ENCODE data around the gene POP5.
A peak's percentile ranks its signal among the peaks of the same experiment; 100 is the strongest.

The POP5 gene

GRCh38 chr12:120546050-120546386 is 35.2 kb downstream of the POP5 start:
- Histone ChIP-seq H3K4me1 (ENCODE audit: insufficient read depth, low read length) (no peaks in the 10 kb centered on the region), H3K9ac (ENCODE audit: low read depth, low read length) (no peak overlapping the region), H3K27ac (ENCODE audit: low read length) (no peak overlapping the region), H3K36me3 (ENCODE audit: insufficient read depth, low read depth, low read length) (peaks cover 51% of the 10 kb centered on the region), H3K9me3 (ENCODE audit: insufficient read depth, low read depth, low read length) (no peaks in the 10 kb centered on the region), H3K27me3 (ENCODE audit: insufficient read depth, low read length) (no peaks in the 10 kb centered on the region), H3K4me3 (ENCODE audit: low read length) (no peak overlapping the region)

GRCh38 chr12:120544691-120545090 is 36.5 kb downstream of the POP5 start:
- Histone ChIP-seq H3K27me3 (ENCODE audit: insufficient read depth, low read length) (no peaks in the 10 kb centered on the region), H3K9me3 (ENCODE audit: insufficient read depth, low read depth, low read length) (no peaks in the 10 kb centered on the region), H3K4me1 (ENCODE audit: insufficient read depth, low read length) (no peaks in the 10 kb centered on the region), H3K9ac (ENCODE audit: low read depth, low read length) (no peak overlapping the region), H3K4me3 (ENCODE audit: low read length) (no peak overlapping the region), H3K36me3 (ENCODE audit: insufficient read depth, low read depth, low read length) (peaks cover 57% of the 10 kb centered on the region), H3K27ac (ENCODE audit: low read length) (no peak overlapping the region)

DNA sequence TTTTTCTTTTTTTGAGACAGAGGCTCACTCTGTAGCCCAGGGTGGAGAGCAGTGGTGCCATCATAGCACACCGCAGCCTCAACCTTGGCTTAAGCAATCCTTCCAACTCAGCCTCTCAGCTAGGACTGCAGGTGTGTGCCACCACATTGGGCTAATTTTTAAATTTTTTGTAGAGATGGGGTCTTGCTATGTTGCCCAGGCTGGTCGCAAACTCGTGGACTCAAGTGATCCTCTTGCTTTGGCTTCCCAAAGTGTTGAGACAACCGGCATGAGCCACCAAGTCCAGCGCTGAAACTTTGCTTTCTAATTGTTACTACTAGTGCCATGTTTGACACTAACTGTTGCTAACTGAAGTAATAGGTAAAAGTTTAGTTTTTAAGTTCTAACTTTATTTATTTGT is 39.0 kb downstream of the POP5 start:
- Histone ChIP-seq H3K36me3 (ENCODE audit: insufficient read depth, low read depth, low read length) (peaks cover 51% of the 10 kb centered on the region), H3K9me3 (ENCODE audit: insufficient read depth, low read depth, low read length) (no peaks in the 10 kb centered on the region), H3K9ac (ENCODE audit: low read depth, low read length) (no peak overlapping the region), H3K4me1 (ENCODE audit: insufficient read depth, low read length) (peaks cover 11% of the 10 kb centered on the region; the same call in 1 of the 2 replicates), H3K27ac (ENCODE audit: low read length) (no peak overlapping the region), H3K27me3 (ENCODE audit: insufficient read depth, low read length) (no peaks in the 10 kb centered on the region), H3K4me3 (ENCODE audit: low read length) (no peak overlapping the region)

GRCh38 chr12:120540445-120540844 is 40.8 kb downstream of the POP5 start:
- H3K36me3 ChIP-seq (ENCODE audit: insufficient read depth, low read depth, low read length), result peaks cover 52% of the 10 kb centered on the region
- no peak overlapping the region for H3K27ac ChIP-seq (ENCODE audit: low read length)
- H3K4me3 ChIP-seq (ENCODE audit: low read length), result no peak overlapping the region
- H3K9ac ChIP-seq (ENCODE audit: low read depth, low read length), result no peak overlapping the region
- H3K9me3 ChIP-seq (ENCODE audit: insufficient read depth, low read depth, low read length), result no peaks in the 10 kb centered on the region
- peaks cover 24% of the 10 kb centered on the region for H3K4me1 ChIP-seq (ENCODE audit: insufficient read depth, low read length)
- no peaks in the 10 kb centered on the region for H3K27me3 ChIP-seq (ENCODE audit: insufficient read depth, low read length)

GRCh38 chr12:120539303-120539702 is 41.9 kb downstream of the POP5 start:
- Histone ChIP-seq H3K4me1 (ENCODE audit: insufficient read depth, low read length) (peaks cover 24% of the 10 kb centered on the region), H3K9me3 (ENCODE audit: insufficient read depth, low read depth, low read length) (no peaks in the 10 kb centered on the region), H3K36me3 (ENCODE audit: insufficient read depth, low read depth, low read length) (peaks cover 49% of the 10 kb centered on the region), H3K4me3 (ENCODE audit: low read length) (no peak overlapping the region), H3K27me3 (ENCODE audit: insufficient read depth, low read length) (no peaks in the 10 kb centered on the region), H3K9ac (ENCODE audit: low read depth, low read length) (no peak overlapping the region), H3K27ac (ENCODE audit: low read length) (no peak overlapping the region)

GRCh38 chr12:120538281-120539156 is 42.7 kb downstream of the POP5 start:
- no peak overlapping the region for H3K9ac ChIP-seq (ENCODE audit: low read depth, low read length)
- no peaks in the 10 kb centered on the region for H3K27me3 ChIP-seq (ENCODE audit: insufficient read depth, low read length)
- H3K36me3 ChIP-seq (ENCODE audit: insufficient read depth, low read depth, low read length), result peaks cover 49% of the 10 kb centered on the region
- no peak overlapping the region; the same call in 1 of the 2 replicates for H3K4me3 ChIP-seq (ENCODE audit: low read length)
- no peak overlapping the region for H3K27ac ChIP-seq (ENCODE audit: low read length)
- no peaks in the 10 kb centered on the region for H3K9me3 ChIP-seq (ENCODE audit: insufficient read depth, low read depth, low read length)
- peaks cover 24% of the 10 kb centered on the region for H3K4me1 ChIP-seq (ENCODE audit: insufficient read depth, low read length)

- Histone ChIP-seq H3K27me3 (ENCODE audit: insufficient read depth, low read length) (no peaks in the 10 kb centered on the region), H3K9ac (ENCODE audit: low read depth, low read length) (peak overlapping the region; percentile 36; the same call in 1 of the 2 replicates), H3K9me3 (ENCODE audit: insufficient read depth, low read depth, low read length) (no peaks in the 10 kb centered on the region), H3K27ac (ENCODE audit: low read length) (no peak overlapping the region), H3K4me1 (ENCODE audit: insufficient read depth, low read length) (peaks cover 24% of the 10 kb centered on the region), H3K36me3 (ENCODE audit: insufficient read depth, low read depth, low read length) (peaks cover 48% of the 10 kb centered on the region), H3K4me3 (ENCODE audit: low read length) (no peak overlapping the region; the same call in none of the 2 replicates)
These were observed 43.4 kb downstream of the POP5 start for GRCh38 chr12:120537856-120538220.

DNA sequence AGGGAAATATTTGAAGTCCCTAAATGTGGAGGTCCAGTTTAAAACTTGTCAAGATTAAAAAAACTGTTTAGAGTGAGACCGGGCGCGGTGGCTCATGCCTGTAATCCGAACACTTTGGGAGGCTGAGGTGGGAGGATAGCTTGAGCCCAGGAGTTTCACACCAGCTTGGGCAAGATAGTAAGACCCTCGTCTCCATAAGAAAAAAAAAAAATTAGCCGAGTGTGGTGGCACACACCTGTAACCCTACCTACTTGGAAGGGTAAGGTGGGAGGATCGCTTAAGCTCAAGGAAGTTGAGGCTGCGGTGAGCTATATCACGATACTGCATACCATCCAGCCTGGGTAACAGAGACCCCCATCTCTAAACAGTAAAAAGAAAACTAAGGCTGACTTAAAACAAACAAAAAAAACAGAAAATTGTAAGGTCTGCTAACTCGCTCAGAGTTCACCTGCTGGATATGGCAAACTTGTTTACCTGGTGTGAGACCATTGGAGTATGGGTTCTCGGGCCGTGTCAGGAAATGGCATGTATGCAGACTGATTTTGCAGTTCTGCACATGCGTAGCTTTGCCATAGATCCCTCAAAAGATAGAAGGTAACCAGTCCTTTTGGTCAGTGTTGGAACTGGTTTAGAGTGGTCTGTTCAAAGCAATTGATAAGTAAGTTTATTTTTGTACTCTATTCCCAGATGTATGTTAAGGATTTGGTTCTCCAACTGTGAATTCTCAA is 45.0 kb downstream of the POP5 start:
- peaks cover 24% of the 10 kb centered on the region for H3K4me1 ChIP-seq (ENCODE audit: insufficient read depth, low read length)
- peak overlapping the region; percentile 77; the same call in 1 of the 2 replicates for H3K9ac ChIP-seq (ENCODE audit: low read depth, low read length)
- H3K27me3 ChIP-seq (ENCODE audit: insufficient read depth, low read length), result no peaks in the 10 kb centered on the region
- peaks cover 40% of the 10 kb centered on the region for H3K36me3 ChIP-seq (ENCODE audit: insufficient read depth, low read depth, low read length)
- H3K27ac ChIP-seq (ENCODE audit: low read length), result no peak overlapping the region
- H3K4me3 ChIP-seq (ENCODE audit: low read length), result peak overlapping the region; percentile 81
- no peaks in the 10 kb centered on the region for H3K9me3 ChIP-seq (ENCODE audit: insufficient read depth, low read depth, low read length)

GRCh38 chr12:120534703-120535655 is 46.2 kb downstream of the POP5 start:
- Histone ChIP-seq H3K36me3 (ENCODE audit: insufficient read depth, low read depth, low read length) (peaks cover 34% of the 10 kb centered on the region; the same call in 1 of the 2 replicates), H3K27ac (ENCODE audit: low read length) (no peak overlapping the region), H3K9ac (ENCODE audit: low read depth, low read length) (peak overlapping the region; percentile 77), H3K27me3 (ENCODE audit: insufficient read depth, low read length) (no peaks in the 10 kb centered on the region), H3K4me1 (ENCODE audit: insufficient read depth, low read length) (peaks cover 24% of the 10 kb centered on the region), H3K9me3 (ENCODE audit: insufficient read depth, low read depth, low read length) (no peaks in the 10 kb centered on the region), H3K4me3 (ENCODE audit: low read length) (peak overlapping the region; percentile 81)

DNA sequence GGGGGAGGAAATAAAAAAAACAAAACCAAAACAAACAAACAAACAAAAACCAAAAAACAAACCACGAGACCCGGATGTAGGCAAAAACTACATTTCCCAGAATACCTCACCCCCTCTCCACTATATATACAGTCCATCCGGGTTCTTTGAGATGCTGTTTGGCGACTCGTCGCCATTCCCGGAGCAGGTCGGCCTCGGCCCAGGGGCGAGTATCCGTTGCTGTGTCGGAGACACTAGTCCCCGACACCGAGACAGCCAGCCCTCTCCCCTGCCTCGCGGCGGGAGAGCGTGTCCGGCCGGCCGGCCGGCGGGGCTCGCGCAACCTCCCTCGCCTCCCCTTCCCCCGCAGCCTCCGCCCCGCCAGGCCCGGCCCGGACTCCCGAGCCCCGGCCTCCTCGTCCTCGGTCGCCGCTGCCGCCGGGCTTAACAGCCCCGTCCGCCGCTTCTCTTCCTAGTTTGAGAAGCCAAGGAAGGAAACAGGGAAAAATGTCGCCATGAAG is 46.9 kb downstream of the POP5 start, which contains the start of gene RNF10:
RNF10 (plus strand) TSS at position 154 of the 500 bp plus-strand sequence. CDS start 456 bp downstream, outside the sequence.
- Histone ChIP-seq H3K27me3 (ENCODE audit: insufficient read depth, low read length) (no peaks in the 10 kb centered on the region), H3K4me3 (ENCODE audit: low read length) (peak within 1 kb of the TSS; percentile 81), H3K9ac (ENCODE audit: low read depth, low read length) (peak within 1 kb of the TSS; percentile 77), H3K9me3 (ENCODE audit: insufficient read depth, low read depth, low read length) (no peaks in the 10 kb centered on the region), H3K27ac (ENCODE audit: low read length) (no peak within 1 kb of the TSS), H3K36me3 (ENCODE audit: insufficient read depth, low read depth, low read length) (peaks cover 34% of the 10 kb centered on the region; the same call in 1 of the 2 replicates), H3K4me1 (ENCODE audit: insufficient read depth, low read length) (peaks cover 29% of the 10 kb centered on the region)

GRCh38 chr12:120532701-120533238 is 48.4 kb downstream of the POP5 start:
- no peaks in the 10 kb centered on the region for H3K27me3 ChIP-seq (ENCODE audit: insufficient read depth, low read length)
- H3K27ac ChIP-seq (ENCODE audit: low read length), result no peak overlapping the region
- peaks cover 20% of the 10 kb centered on the region for H3K4me1 ChIP-seq (ENCODE audit: insufficient read depth, low read length)
- H3K36me3 ChIP-seq (ENCODE audit: insufficient read depth, low read depth, low read length), result peaks cover 21% of the 10 kb centered on the region; the same call in 1 of the 2 replicates
- no peak overlapping the region for H3K9ac ChIP-seq (ENCODE audit: low read depth, low read length)
- no peaks in the 10 kb centered on the region for H3K9me3 ChIP-seq (ENCODE audit: insufficient read depth, low read depth, low read length)
- H3K4me3 ChIP-seq (ENCODE audit: low read length), result no peak overlapping the region
